HepG2 (cell line): Measurements from ENCODE around the gene ARHGAP9. TPM values are rescaled to one million over a fixed set of nuclear protein-coding genes. Genes with fewer than 3 reads are reported as not detected.

Experiments
- CHD2 ChIP-seq: IDR thresholded peaks from 2 replicates; pipeline ENCODE4 v1.6.1; 2011; ENCODE audit warnings: low read depth, low read length, improper control_type of control experiment
- FOXK1 ChIP-seq: sonication (generic); formaldehyde crosslinking; IDR thresholded peaks from 2 replicates; pipeline ENCODE4 v1.4.0; 2020; ENCODE audit warnings: low read depth, missing genetic modification reagents, borderline replicate concordance
- FOXO1 ChIP-seq: sonication (generic); formaldehyde crosslinking; IDR thresholded peaks from 2 replicates; pipeline ENCODE4 v1.4.0; 2020; ENCODE audit warnings: missing genetic modification reagents
- PAXIP1 ChIP-seq: sonication (generic); formaldehyde crosslinking; conservative IDR thresholded peaks from 2 replicates; pipeline ENCODE4 v1.4.0; 2020; ENCODE audit warnings: mild to moderate bottlenecking, missing genetic modification reagents, moderate library complexity
- ZBTB49 ChIP-seq: sonication (generic); formaldehyde crosslinking; IDR thresholded peaks from 2 replicates; pipeline ENCODE4 v1.4.0; 2020; ENCODE audit warnings: missing genetic modification reagents, borderline replicate concordance
- ZNF234 ChIP-seq: sonication (generic); formaldehyde crosslinking; conservative IDR thresholded peaks from 2 replicates; pipeline ENCODE4 v1.5.1; 2020; ENCODE audit warnings: mild to moderate bottlenecking, missing genetic modification reagents
- ZNF784 ChIP-seq: sonication (generic); formaldehyde crosslinking; IDR thresholded peaks from 2 replicates; pipeline ENCODE4 v1.5.1; 2020; ENCODE audit warnings: missing genetic modification reagents, mild to moderate bottlenecking, borderline replicate concordance
- polyA plus RNA-seq, 8 experiments: library from polyadenylated mRNA; depleted of rRNA in 3 of 8; stranded (reverse) in 7 of 8; unstranded in 1 of 8; fragments of >200 nt; fragmentation: Illumina TruSeq in 4 of 8; extraction: Trizol in 4 of 8; gene quantifications; 2 replicates each; pipeline versions ENCODE4 v1.2.1 to v1.2.3, GENCODE V29; 2011 to 2016; ENCODE audit warnings: low read depth in 4 of 8, missing spikeins in 1 of 8, mixed read lengths in 1 of 8; ENCODE audit not compliant: insufficient read depth in 1 of 8
- total RNA-seq, 5 experiments: library from RNA; depleted of rRNA; stranded (reverse); fragments of >200 nt; fragmentation: Illumina TruSeq; extraction: Trizol; gene quantifications; 2 replicates each; pipeline ENCODE4 v1.2.3, GENCODE V29; 2016; ENCODE audit warnings: low read depth in 1 of 5
- TF ChIP-seq, protein P1 (sequence below): sonication (generic); formaldehyde crosslinking; IDR thresholded peaks from 2 replicates; pipeline ENCODE4 v1.4.0; 2020; ENCODE audit warnings: missing genetic modification reagents
- TF ChIP-seq, protein P2 (sequence below): sonication (generic); formaldehyde crosslinking; IDR thresholded peaks from 2 replicates; pipeline ENCODE4 v1.4.0; 2020; ENCODE audit warnings: mild to moderate bottlenecking, low read depth, missing genetic modification reagents
- TF ChIP-seq, protein P3 (sequence below): IDR thresholded peaks from 2 replicates; pipeline ENCODE4 v1.6.1; 2016

The ARHGAP9 gene
- total and polyA plus RNA-seq, 2 of the 13 experiments (the other 11 are each of a cell fraction or from before 2014, with no cell fraction given) = 0.18 to 1.2 TPM

GRCh38 chr12:57522011-57522886, 42.6 kb upstream of the ARHGAP9 start, which contains the start of gene MBD6 (continued):
- TF ChIP-seq, protein P1, sequence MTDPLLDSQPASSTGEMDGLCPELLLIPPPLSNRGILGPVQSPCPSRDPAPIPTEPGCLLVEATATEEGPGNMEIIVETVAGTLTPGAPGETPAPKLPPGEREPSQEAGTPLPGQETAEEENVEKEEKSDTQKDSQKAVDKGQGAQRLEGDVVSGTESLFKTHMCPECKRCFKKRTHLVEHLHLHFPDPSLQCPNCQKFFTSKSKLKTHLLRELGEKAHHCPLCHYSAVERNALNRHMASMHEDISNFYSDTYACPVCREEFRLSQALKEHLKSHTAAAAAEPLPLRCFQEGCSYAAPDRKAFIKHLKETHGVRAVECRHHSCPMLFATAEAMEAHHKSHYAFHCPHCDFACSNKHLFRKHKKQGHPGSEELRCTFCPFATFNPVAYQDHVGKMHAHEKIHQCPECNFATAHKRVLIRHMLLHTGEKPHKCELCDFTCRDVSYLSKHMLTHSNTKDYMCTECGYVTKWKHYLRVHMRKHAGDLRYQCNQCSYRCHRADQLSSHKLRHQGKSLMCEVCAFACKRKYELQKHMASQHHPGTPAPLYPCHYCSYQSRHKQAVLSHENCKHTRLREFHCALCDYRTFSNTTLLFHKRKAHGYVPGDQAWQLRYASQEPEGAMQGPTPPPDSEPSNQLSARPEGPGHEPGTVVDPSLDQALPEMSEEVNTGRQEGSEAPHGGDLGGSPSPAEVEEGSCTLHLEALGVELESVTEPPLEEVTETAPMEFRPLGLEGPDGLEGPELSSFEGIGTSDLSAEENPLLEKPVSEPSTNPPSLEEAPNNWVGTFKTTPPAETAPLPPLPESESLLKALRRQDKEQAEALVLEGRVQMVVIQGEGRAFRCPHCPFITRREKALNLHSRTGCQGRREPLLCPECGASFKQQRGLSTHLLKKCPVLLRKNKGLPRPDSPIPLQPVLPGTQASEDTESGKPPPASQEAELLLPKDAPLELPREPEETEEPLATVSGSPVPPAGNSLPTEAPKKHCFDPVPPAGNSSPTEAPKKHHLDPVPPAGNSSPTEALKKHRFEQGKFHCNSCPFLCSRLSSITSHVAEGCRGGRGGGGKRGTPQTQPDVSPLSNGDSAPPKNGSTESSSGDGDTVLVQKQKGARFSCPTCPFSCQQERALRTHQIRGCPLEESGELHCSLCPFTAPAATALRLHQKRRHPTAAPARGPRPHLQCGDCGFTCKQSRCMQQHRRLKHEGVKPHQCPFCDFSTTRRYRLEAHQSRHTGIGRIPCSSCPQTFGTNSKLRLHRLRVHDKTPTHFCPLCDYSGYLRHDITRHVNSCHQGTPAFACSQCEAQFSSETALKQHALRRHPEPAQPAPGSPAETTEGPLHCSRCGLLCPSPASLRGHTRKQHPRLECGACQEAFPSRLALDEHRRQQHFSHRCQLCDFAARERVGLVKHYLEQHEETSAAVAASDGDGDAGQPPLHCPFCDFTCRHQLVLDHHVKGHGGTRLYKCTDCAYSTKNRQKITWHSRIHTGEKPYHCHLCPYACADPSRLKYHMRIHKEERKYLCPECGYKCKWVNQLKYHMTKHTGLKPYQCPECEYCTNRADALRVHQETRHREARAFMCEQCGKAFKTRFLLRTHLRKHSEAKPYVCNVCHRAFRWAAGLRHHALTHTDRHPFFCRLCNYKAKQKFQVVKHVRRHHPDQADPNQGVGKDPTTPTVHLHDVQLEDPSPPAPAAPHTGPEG (CRISPR knock-in tag) = no peak
- TF ChIP-seq, protein P2, sequence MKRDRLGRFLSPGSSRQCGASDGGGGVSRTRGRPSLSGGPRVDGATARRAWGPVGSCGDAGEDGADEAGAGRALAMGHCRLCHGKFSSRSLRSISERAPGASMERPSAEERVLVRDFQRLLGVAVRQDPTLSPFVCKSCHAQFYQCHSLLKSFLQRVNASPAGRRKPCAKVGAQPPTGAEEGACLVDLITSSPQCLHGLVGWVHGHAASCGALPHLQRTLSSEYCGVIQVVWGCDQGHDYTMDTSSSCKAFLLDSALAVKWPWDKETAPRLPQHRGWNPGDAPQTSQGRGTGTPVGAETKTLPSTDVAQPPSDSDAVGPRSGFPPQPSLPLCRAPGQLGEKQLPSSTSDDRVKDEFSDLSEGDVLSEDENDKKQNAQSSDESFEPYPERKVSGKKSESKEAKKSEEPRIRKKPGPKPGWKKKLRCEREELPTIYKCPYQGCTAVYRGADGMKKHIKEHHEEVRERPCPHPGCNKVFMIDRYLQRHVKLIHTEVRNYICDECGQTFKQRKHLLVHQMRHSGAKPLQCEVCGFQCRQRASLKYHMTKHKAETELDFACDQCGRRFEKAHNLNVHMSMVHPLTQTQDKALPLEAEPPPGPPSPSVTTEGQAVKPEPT (CRISPR knock-in tag) = peak; percentile 69; the same call in 1 of the 2 replicates
- TF ChIP-seq FOXO1 (CRISPR knock-in tag) (peak; percentile 67), PAXIP1 (peak; percentile 84), CHD2 (peak; percentile 77; the same call in 1 of the 2 replicates), ZNF784 (CRISPR knock-in tag) (no peak), FOXK1 (CRISPR knock-in tag) (peak; percentile 79; the same call in 1 of the 2 replicates), ZNF234 (CRISPR knock-in tag) (no peak), ZBTB49 (CRISPR knock-in tag) (no peak)
- TF ChIP-seq, protein P3, sequence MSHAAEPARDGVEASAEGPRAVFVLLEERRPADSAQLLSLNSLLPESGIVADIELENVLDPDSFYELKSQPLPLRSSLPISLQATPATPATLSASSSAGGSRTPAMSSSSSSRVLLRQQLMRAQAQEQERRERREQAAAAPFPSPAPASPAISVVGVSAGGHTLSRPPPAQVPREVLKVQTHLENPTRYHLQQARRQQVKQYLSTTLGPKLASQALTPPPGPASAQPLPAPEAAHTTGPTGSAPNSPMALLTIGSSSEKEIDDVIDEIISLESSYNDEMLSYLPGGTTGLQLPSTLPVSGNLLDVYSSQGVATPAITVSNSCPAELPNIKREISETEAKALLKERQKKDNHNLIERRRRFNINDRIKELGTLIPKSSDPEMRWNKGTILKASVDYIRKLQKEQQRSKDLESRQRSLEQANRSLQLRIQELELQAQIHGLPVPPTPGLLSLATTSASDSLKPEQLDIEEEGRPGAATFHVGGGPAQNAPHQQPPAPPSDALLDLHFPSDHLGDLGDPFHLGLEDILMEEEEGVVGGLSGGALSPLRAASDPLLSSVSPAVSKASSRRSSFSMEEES (CRISPR knock-in tag) = peak; percentile 87
